ENCODE measurements around the gene RBMS2. TPM values are rescaled to one million over a fixed set of nuclear protein-coding genes. Genes with fewer than 3 reads are reported as not detected.

The RBMS2 gene
- polyA plus RNA-seq, 1 of the 3 experiments (the other 2 are of a cell fraction), result 8.9 TPM

- no peak for TF ChIP-seq NRF1 (IDR thresholded peaks at IDR 0.05; ENCODE audit: low read depth, low read length)
- no peak for TF ChIP-seq SMC3 (IDR thresholded peaks at IDR 0.05; ENCODE audit: low read depth, low read length)
- no peak for TF ChIP-seq FOXJ3 (CRISPR knock-in tag; IDR thresholded peaks at IDR 0.05)
- no peak for TF ChIP-seq EP300 (IDR thresholded peaks at IDR 0.05; ENCODE audit: borderline replicate concordance in 1 of 2, low read depth in 1 of 2, low read length in 1 of 2)
- TF ChIP-seq USF1 (IDR thresholded peaks at IDR 0.05; ENCODE audit: borderline replicate concordance, low read depth), result no peak
- TF ChIP-seq POLR2AphosphoS5 (IDR thresholded peaks at IDR 0.05; ENCODE audit: low read depth, low read length), result no peak
- TF ChIP-seq, protein P1, sequence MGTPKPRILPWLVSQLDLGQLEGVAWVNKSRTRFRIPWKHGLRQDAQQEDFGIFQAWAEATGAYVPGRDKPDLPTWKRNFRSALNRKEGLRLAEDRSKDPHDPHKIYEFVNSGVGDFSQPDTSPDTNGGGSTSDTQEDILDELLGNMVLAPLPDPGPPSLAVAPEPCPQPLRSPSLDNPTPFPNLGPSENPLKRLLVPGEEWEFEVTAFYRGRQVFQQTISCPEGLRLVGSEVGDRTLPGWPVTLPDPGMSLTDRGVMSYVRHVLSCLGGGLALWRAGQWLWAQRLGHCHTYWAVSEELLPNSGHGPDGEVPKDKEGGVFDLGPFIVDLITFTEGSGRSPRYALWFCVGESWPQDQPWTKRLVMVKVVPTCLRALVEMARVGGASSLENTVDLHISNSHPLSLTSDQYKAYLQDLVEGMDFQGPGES (IDR thresholded peaks at IDR 0.05; ENCODE audit: low read depth, low read length), result no peak
- no peak for TF ChIP-seq RXRA (IDR thresholded peaks at IDR 0.05; ENCODE audit: borderline replicate concordance, low read depth)
- TF ChIP-seq ELF1 (IDR thresholded peaks at IDR 0.05), result no peak
- no peak for TF ChIP-seq NFIC (IDR thresholded peaks at IDR 0.05; ENCODE audit: borderline replicate concordance)
- no peak for TF ChIP-seq MEF2A (IDR thresholded peaks at IDR 0.05; ENCODE audit: borderline replicate concordance, low read depth)
- no peak for TF ChIP-seq TAF1 (IDR thresholded peaks at IDR 0.05; ENCODE audit: borderline replicate concordance, low read depth, low read length)
- TF ChIP-seq EZH2phosphoT487 (IDR thresholded peaks at IDR 0.05; ENCODE audit: borderline replicate concordance, low read depth), result no peak
- Histone ChIP-seq H3F3A (replicated peaks; ENCODE audit: insufficient read depth) (peaks cover 23% of the 10 kb centered on the region), H3K79me2 (ENCODE audit: insufficient read depth) (peaks cover 45% of the 10 kb centered on the region), H3K9me2 (no peaks in the 10 kb centered on the region), H2AFZ (ENCODE audit: low read depth) (no peak overlapping the region), H3K36me3 (replicated peaks in 1 of 2; ENCODE audit: control insufficient read depth in 1 of 2, insufficient read depth in 2 of 2, low read length in 1 of 2) (peaks cover 33 to 47% of the 10 kb centered on the region in 2 experiments), H4K20me1 (ENCODE audit: insufficient read depth) (peaks cover 19% of the 10 kb centered on the region), H3K4me2 (peak overlapping the region; percentile 74), H3K27me3 (ENCODE audit: insufficient read depth) (no peaks in the 10 kb centered on the region), H3K9me3 (no peaks in the 10 kb centered on the region), H3K27ac (ENCODE audit: low read depth in 2 of 2, low read length in 1 of 2) (no peak overlapping the region; a peak in 1 of 4 replicates), H3K4me1 (ENCODE audit: control insufficient read depth in 1 of 2, insufficient read depth in 2 of 2, low read depth in 1 of 2, low read length in 1 of 2) (peaks cover 6 to 11% of the 10 kb centered on the region in 2 experiments; a peak in 2 of 4 replicates), H3K4me3 (ENCODE audit: low read depth in 2 of 2, low read length in 1 of 2) (peak overlapping the region; percentile 81 to 89), H3K9ac (peak overlapping the region; percentile 92)
- ChIA-PET POLR2A (interaction anchor here (1.0 to 2.4 kb wide), 2 partner anchors 8 to 72 kb away, joined by 3 to 25 read pairs; no protein-coding TSS in a partner anchor), CTCF (no interaction called here)
- 49% methylated on average over 4 of the region's 4 CpGs for WGBS (ENCODE audit: low lambda C conversion rate)
- DNase-seq, result no peak
These were observed 123.0 kb downstream of the RBMS2 start for GRCh38 chr12:56644654-56645053.

GRCh38 chr12:56645201-56645716 lies 123.6 kb downstream of the RBMS2 start:
- no peak overlapping the region for H2AFZ ChIP-seq (ENCODE audit: low read depth)
- WGBS (ENCODE audit: low lambda C conversion rate), result 0% methylated on average over 25 of the region's 29 CpGs
- H3F3A ChIP-seq (replicated peaks; ENCODE audit: insufficient read depth), result peaks cover 19% of the 10 kb centered on the region
- H3K9me2 ChIP-seq, result no peaks in the 10 kb centered on the region
- H3K27me3 ChIP-seq (ENCODE audit: insufficient read depth), result no peaks in the 10 kb centered on the region
- H3K27ac ChIP-seq (ENCODE audit: low read depth in 2 of 2, low read length in 1 of 2), result peak overlapping the region; percentile 54 to 83; a peak in 3 of 4 replicates
- H3K9me3 ChIP-seq, result no peaks in the 10 kb centered on the region
- TF ChIP-seq MXI1 (IDR thresholded peaks at IDR 0.05; ENCODE audit: low read depth, low read length) (0 out of 2 replicates have a peak, but pooled peaks have one; percentile 1), SIN3A (IDR thresholded peaks at IDR 0.05; ENCODE audit: borderline replicate concordance, low read depth, low read length) (no peak)
- peaks cover 45% of the 10 kb centered on the region for H3K79me2 ChIP-seq (ENCODE audit: insufficient read depth)
- H3K36me3 ChIP-seq (replicated peaks in 1 of 2; ENCODE audit: control insufficient read depth in 1 of 2, insufficient read depth in 2 of 2, low read length in 1 of 2), result peaks cover 29 to 41% of the 10 kb centered on the region in 2 experiments
- DNase-seq, result peak; percentile 29
- H4K20me1 ChIP-seq (ENCODE audit: insufficient read depth), result peaks cover 19% of the 10 kb centered on the region
- H3K9ac ChIP-seq, result peak overlapping the region; percentile 92
- H3K4me1 ChIP-seq (ENCODE audit: control insufficient read depth in 1 of 2, insufficient read depth in 2 of 2, low read depth in 1 of 2, low read length in 1 of 2), result peaks cover 6 to 11% of the 10 kb centered on the region in 2 experiments; a peak in 2 of 4 replicates
- ChIA-PET CTCF (interaction anchor here (0.6 to 2.1 kb wide), 4 partner anchors 9 to 127 kb away, joined by 3 to 23 read pairs (median 3); partner anchors contain the start of gene RBMS2), POLR2A (interaction anchor here (0.6 to 2.4 kb wide), 4 partner anchors 9 to 80 kb away, joined by 3 to 25 read pairs (median 4); partner anchors contain the start of gene NACA)
- peak overlapping the region; percentile 74 for H3K4me2 ChIP-seq
- peak overlapping the region; percentile 81 to 89 for H3K4me3 ChIP-seq (ENCODE audit: low read depth in 2 of 2, low read length in 1 of 2)

Small RNA genes within 50 kb of the gene (small RNA-seq; reads per million reads assigned to genes)
- gene RNU6-343P (0 reads per million in 7 experiments), gene SNORD59A (138 to 6,090 (median 489) reads per million in 7 experiments)

Other genes starting within 250 kb of the RBMS2 start
- 121 and 149 TPM in 2 replicates for gene CS, start 221.5 kb upstream of the RBMS2 start, polyA plus RNA-seq (2012; rRNA removed)
- gene CNPY2, start 205.8 kb upstream of the RBMS2 start, polyA plus RNA-seq (2012; rRNA removed), result 191 and 196 TPM in 2 replicates
- 37.1 and 66.9 TPM in 2 replicates for gene PAN2, start 187.8 kb upstream of the RBMS2 start, polyA plus RNA-seq (2012; rRNA removed)
- 0.29 and 0.46 TPM in 2 replicates for gene IL23A, start 182.9 kb upstream of the RBMS2 start, polyA plus RNA-seq (2012; rRNA removed)
- 58.1 and 91.4 TPM in 2 replicates for gene STAT2, start 161.7 kb upstream of the RBMS2 start, polyA plus RNA-seq (2012; rRNA removed)
- gene APOF, start 159.0 kb upstream of the RBMS2 start, polyA plus RNA-seq (2012; rRNA removed), result not detected in 2 replicates
- gene TIMELESS, start 72.4 kb upstream of the RBMS2 start, polyA plus RNA-seq (2012; rRNA removed), result 5.1 and 5.4 TPM in 2 replicates
- not detected in 2 replicates for gene MIP, start 67.2 kb upstream of the RBMS2 start, polyA plus RNA-seq (2012; rRNA removed)
- 2.6 and 3.5 TPM in 2 replicates for gene SPRYD4, start 53.2 kb upstream of the RBMS2 start, polyA plus RNA-seq (2012; rRNA removed)
- gene GLS2, start 33.7 kb upstream of the RBMS2 start, polyA plus RNA-seq (2012; rRNA removed), result 1.2 and 2.1 TPM in 2 replicates
- 32.4 and 34.9 TPM in 2 replicates for gene BAZ2A, start 108.5 kb downstream of the RBMS2 start, polyA plus RNA-seq (2012; rRNA removed)
- 762 and 917 TPM in 2 replicates for gene ATP5F1B, start 124.2 kb downstream of the RBMS2 start, polyA plus RNA-seq (2012; rRNA removed)
- gene PTGES3, start 166.5 kb downstream of the RBMS2 start, polyA plus RNA-seq (2012; rRNA removed), result 38.9 and 40.5 TPM in 2 replicates
- 523 and 644 TPM in 2 replicates for gene NACA, start 203.5 kb downstream of the RBMS2 start, polyA plus RNA-seq (2012; rRNA removed)
- 10.3 and 10.9 TPM in 2 replicates for gene PRIM1, start 230.5 kb downstream of the RBMS2 start, polyA plus RNA-seq (2012; rRNA removed)
- gene HSD17B6, start 241.5 kb downstream of the RBMS2 start, polyA plus RNA-seq (2012; rRNA removed), result 1.2 and 1.5 TPM in 2 replicates